ENCODE measurements around the gene SYNCRIP. TPM values are rescaled to one million over a fixed set of nuclear protein-coding genes. Genes with fewer than 3 reads are reported as not detected.

Gene SYNCRIP
- total and polyA plus RNA-seq, 2 of the 13 experiments (the other 11 are each of a cell fraction or from before 2014, with no cell fraction given): 8.1 to 112 TPM

- peak; percentile 80 for ATAC-seq
- H3K79me2 ChIP-seq (ENCODE audit: insufficient read depth, low read length): peaks cover 48% of the 10 kb centered on the region
- peak overlapping the region; percentile 94 for H3K4me2 ChIP-seq (ENCODE audit: low read depth, low read length)
- peaks cover 0 to 4% of the 10 kb centered on the region in 2 experiments; a peak in 1 of 5 replicates for H3K36me3 ChIP-seq (replicated peaks in 1 of 2; ENCODE audit: control insufficient read depth in 1 of 2, insufficient read depth in 2 of 2, low read length in 2 of 2)
- intact Hi-C loops (cut with micrococcal nuclease; ENCODE audit: unreplicated experiment): loop anchor here (1.0 to 10.0 kb wide), 4 partner anchors 19 to 186 kb away; partner anchors contain the start of gene SNX14
- H2AFZ ChIP-seq (ENCODE audit: low read length): no peak overlapping the region
- CTCF ChIA-PET (ENCODE audit: low intra/inter-chr PET ratio, low total read pairs): no interaction called here
- peak overlapping the region; percentile 92 to 97 (median 93) for H3K4me3 ChIP-seq (replicated peaks in 1 of 3; ENCODE audit: insufficient read depth in 1 of 3, low read depth in 2 of 3, low read length in 3 of 3)
- no TSS peak for BruUV-seq (replicated peaks)
- in situ Hi-C loops (cut with HindIII; ENCODE audit: extremely low pct_ligation_motif_present, low pct_unique_long_range_greater_than_20kb): loop anchor here (5.0 kb wide), 1 partner anchor 37 kb away; the partner anchor contains the start of gene SYNCRIP
- no peaks in the 10 kb centered on the region for H3K9me3 ChIP-seq (ENCODE audit: low read length)
- POLR2A ChIA-PET: interaction anchor here (0.7 to 5.5 kb wide), 27 partner anchors 9 to 318 kb away, joined by 3 to 245 read pairs (median 7); partner anchors contain the start of genes NT5E, SNX14 and SYNCRIP
- WGBS (ENCODE audit: low lambda C conversion rate): 1% methylated on average over 27 of the region's 82 CpGs
- H4K20me1 ChIP-seq (ENCODE audit: insufficient read depth, low read length): peaks cover 37% of the 10 kb centered on the region
- FAIRE-seq: peak; percentile 58
- peaks cover 34% of the 10 kb centered on the region for H3K4me1 ChIP-seq (ENCODE audit: insufficient read depth, low read length)
- H3K9ac ChIP-seq (ENCODE audit: insufficient read depth, low read depth, low read length): peak overlapping the region; percentile 97
- peak overlapping the region; percentile 97 for H3K27ac ChIP-seq (ENCODE audit: extremely low read length, insufficient read depth, low read length)
- no peaks in the 10 kb centered on the region; a peak in 1 of 5 replicates for H3K27me3 ChIP-seq (ENCODE audit: control insufficient read depth in 1 of 2, insufficient read depth in 2 of 2, low read length in 2 of 2)
- DNase-seq (ENCODE audit: low spot score): peak; percentile 96
- TF ChIP-seq MLLT10 (CRISPR knock-in tag; IDR thresholded peaks at IDR 0.05) (no peak), MNT (IDR thresholded peaks at IDR 0.05) (peak; percentile 47), HOXD1 (CRISPR knock-in tag; IDR thresholded peaks at IDR 0.05) (peak; percentile 80), ZNF24 (IDR thresholded peaks at IDR 0.05) (0 out of 2 replicates have a peak, but pooled peaks have one; percentile 13), THAP7 (CRISPR knock-in tag; IDR thresholded peaks at IDR 0.05) (0 out of 2 replicates have a peak, but pooled peaks have one; percentile 49), ZNF460 (CRISPR knock-in tag; IDR thresholded peaks at IDR 0.05; ENCODE audit: borderline replicate concordance) (no peak; the same call in 1 of the 2 replicates), HNF1A (IDR thresholded peaks at IDR 0.05; ENCODE audit: low read depth) (no peak), HNF1A (CRISPR knock-in tag; IDR thresholded peaks at IDR 0.05; ENCODE audit: borderline replicate concordance) (peak; percentile 78)
These were observed 36.1 kb upstream of the SYNCRIP start for GRCh38 chr6:85678602-85679444.

Data from HepG2 (cell line).